Measurements from ENCODE around the gene SPRY4.

Gene SPRY4

GRCh38 chr5:142311725-142312124 lies 13.1 kb downstream of the SPRY4 start:
- no peaks in the 10 kb centered on the region for H3K27me3 ChIP-seq (ENCODE audit: control insufficient read depth, insufficient read depth, low read length)
- peaks cover 3% of the 10 kb centered on the region for H3K4me1 ChIP-seq (ENCODE audit: control insufficient read depth, insufficient read depth, low read length)
- peaks cover 34% of the 10 kb centered on the region for H3K36me3 ChIP-seq (ENCODE audit: control insufficient read depth, insufficient read depth, low read length)
- no peak overlapping the region for H3K9ac ChIP-seq (ENCODE audit: low read depth, low read length)
- H3K9me3 ChIP-seq (ENCODE audit: control insufficient read depth, insufficient read depth, low read length): no peaks in the 10 kb centered on the region
- H3K4me3 ChIP-seq (ENCODE audit: low read depth, low read length): no peak overlapping the region

GRCh38 chr5:142310803-142311202 lies 14.0 kb downstream of the SPRY4 start:
- Histone ChIP-seq H3K36me3 (ENCODE audit: control insufficient read depth, insufficient read depth, low read length) (peaks cover 34% of the 10 kb centered on the region), H3K27me3 (ENCODE audit: control insufficient read depth, insufficient read depth, low read length) (no peaks in the 10 kb centered on the region), H3K4me1 (ENCODE audit: control insufficient read depth, insufficient read depth, low read length) (peaks cover 3% of the 10 kb centered on the region), H3K9ac (ENCODE audit: low read depth, low read length) (no peak overlapping the region), H3K4me3 (ENCODE audit: low read depth, low read length) (no peak overlapping the region), H3K9me3 (ENCODE audit: control insufficient read depth, insufficient read depth, low read length) (no peaks in the 10 kb centered on the region)

GRCh38 chr5:142309747-142310318 lies 15.0 kb downstream of the SPRY4 start:
- Histone ChIP-seq H3K4me3 (ENCODE audit: low read depth, low read length) (no peak overlapping the region), H3K9me3 (ENCODE audit: control insufficient read depth, insufficient read depth, low read length) (no peaks in the 10 kb centered on the region), H3K36me3 (ENCODE audit: control insufficient read depth, insufficient read depth, low read length) (peaks cover 33% of the 10 kb centered on the region), H3K9ac (ENCODE audit: low read depth, low read length) (no peak overlapping the region), H3K27me3 (ENCODE audit: control insufficient read depth, insufficient read depth, low read length) (no peaks in the 10 kb centered on the region), H3K4me1 (ENCODE audit: control insufficient read depth, insufficient read depth, low read length) (no peaks in the 10 kb centered on the region)

GRCh38 chr5:142308358-142308757 lies 16.5 kb downstream of the SPRY4 start:
- Histone ChIP-seq H3K36me3 (ENCODE audit: control insufficient read depth, insufficient read depth, low read length) (peaks cover 19% of the 10 kb centered on the region), H3K4me3 (ENCODE audit: low read depth, low read length) (no peak overlapping the region), H3K9me3 (ENCODE audit: control insufficient read depth, insufficient read depth, low read length) (no peaks in the 10 kb centered on the region), H3K9ac (ENCODE audit: low read depth, low read length) (no peak overlapping the region), H3K4me1 (ENCODE audit: control insufficient read depth, insufficient read depth, low read length) (no peaks in the 10 kb centered on the region), H3K27me3 (ENCODE audit: control insufficient read depth, insufficient read depth, low read length) (no peaks in the 10 kb centered on the region)

- Histone ChIP-seq H3K36me3 (ENCODE audit: control insufficient read depth, insufficient read depth, low read length) (peaks cover 12% of the 10 kb centered on the region), H3K4me3 (ENCODE audit: low read depth, low read length) (no peak overlapping the region), H3K4me1 (ENCODE audit: control insufficient read depth, insufficient read depth, low read length) (no peaks in the 10 kb centered on the region)
Observed at GRCh38 chr5:142307146-142307890, 17.5 kb downstream of the SPRY4 start.

GRCh38 chr5:142306077-142306502 lies 18.7 kb downstream of the SPRY4 start:
- Histone ChIP-seq H3K27me3 (ENCODE audit: control insufficient read depth, insufficient read depth, low read length) (no peaks in the 10 kb centered on the region), H3K36me3 (ENCODE audit: control insufficient read depth, insufficient read depth, low read length) (peaks cover 4% of the 10 kb centered on the region)

More at GRCh38 chr5:142307146-142307890, 17.5 kb downstream of the SPRY4 start:
- Histone ChIP-seq H3K9ac (ENCODE audit: low read depth, low read length) (no peak overlapping the region), H3K27me3 (ENCODE audit: control insufficient read depth, insufficient read depth, low read length) (no peaks in the 10 kb centered on the region), H3K9me3 (ENCODE audit: control insufficient read depth, insufficient read depth, low read length) (no peaks in the 10 kb centered on the region)

GRCh38 chr5:142305211-142305610 lies 19.6 kb downstream of the SPRY4 start:
- H3K27me3 ChIP-seq (ENCODE audit: control insufficient read depth, insufficient read depth, low read length): no peaks in the 10 kb centered on the region
- no peaks in the 10 kb centered on the region for H3K9me3 ChIP-seq (ENCODE audit: control insufficient read depth, insufficient read depth, low read length)
- no peak overlapping the region for H3K9ac ChIP-seq (ENCODE audit: low read depth, low read length)
- no peak overlapping the region for H3K4me3 ChIP-seq (ENCODE audit: low read depth, low read length)
- no peaks in the 10 kb centered on the region for H3K4me1 ChIP-seq (ENCODE audit: control insufficient read depth, insufficient read depth, low read length)
- no peaks in the 10 kb centered on the region for H3K36me3 ChIP-seq (ENCODE audit: control insufficient read depth, insufficient read depth, low read length)

More at GRCh38 chr5:142306077-142306502, 18.7 kb downstream of the SPRY4 start:
- Histone ChIP-seq H3K4me3 (ENCODE audit: low read depth, low read length) (no peak overlapping the region), H3K9me3 (ENCODE audit: control insufficient read depth, insufficient read depth, low read length) (no peaks in the 10 kb centered on the region), H3K9ac (ENCODE audit: low read depth, low read length) (no peak overlapping the region), H3K4me1 (ENCODE audit: control insufficient read depth, insufficient read depth, low read length) (no peaks in the 10 kb centered on the region)

- H3K4me1 ChIP-seq (ENCODE audit: control insufficient read depth, insufficient read depth, low read length): no peaks in the 10 kb centered on the region
- no peak overlapping the region for H3K9ac ChIP-seq (ENCODE audit: low read depth, low read length)
- no peak overlapping the region for H3K4me3 ChIP-seq (ENCODE audit: low read depth, low read length)
- H3K36me3 ChIP-seq (ENCODE audit: control insufficient read depth, insufficient read depth, low read length): no peaks in the 10 kb centered on the region
- no peaks in the 10 kb centered on the region for H3K27me3 ChIP-seq (ENCODE audit: control insufficient read depth, insufficient read depth, low read length)
- no peaks in the 10 kb centered on the region for H3K9me3 ChIP-seq (ENCODE audit: control insufficient read depth, insufficient read depth, low read length)
Observed at GRCh38 chr5:142304013-142304701, 20.7 kb downstream of the SPRY4 start.

- Histone ChIP-seq H3K4me1 (ENCODE audit: control insufficient read depth, insufficient read depth, low read length) (no peaks in the 10 kb centered on the region), H3K9me3 (ENCODE audit: control insufficient read depth, insufficient read depth, low read length) (no peaks in the 10 kb centered on the region), H3K36me3 (ENCODE audit: control insufficient read depth, insufficient read depth, low read length) (no peaks in the 10 kb centered on the region), H3K4me3 (ENCODE audit: low read depth, low read length) (no peak overlapping the region), H3K9ac (ENCODE audit: low read depth, low read length) (no peak overlapping the region), H3K27me3 (ENCODE audit: control insufficient read depth, insufficient read depth, low read length) (no peaks in the 10 kb centered on the region)
Observed at GRCh38 chr5:142303565-142303964, 21.3 kb downstream of the SPRY4 start.

- peaks cover 3% of the 10 kb centered on the region for H3K4me1 ChIP-seq (ENCODE audit: control insufficient read depth, insufficient read depth, low read length)
Observed at GRCh38 chr5:142301540-142301939, 23.3 kb downstream of the SPRY4 start.

GRCh38 chr5:142300677-142301076 lies 24.1 kb downstream of the SPRY4 start:
- Histone ChIP-seq H3K9ac (ENCODE audit: low read depth, low read length) (no peak overlapping the region), H3K9me3 (ENCODE audit: control insufficient read depth, insufficient read depth, low read length) (no peaks in the 10 kb centered on the region), H3K4me1 (ENCODE audit: control insufficient read depth, insufficient read depth, low read length) (peaks cover 5% of the 10 kb centered on the region), H3K4me3 (ENCODE audit: low read depth, low read length) (no peak overlapping the region), H3K27me3 (ENCODE audit: control insufficient read depth, insufficient read depth, low read length) (no peaks in the 10 kb centered on the region), H3K36me3 (ENCODE audit: control insufficient read depth, insufficient read depth, low read length) (no peaks in the 10 kb centered on the region)

More at GRCh38 chr5:142301540-142301939, 23.3 kb downstream of the SPRY4 start:
- no peaks in the 10 kb centered on the region for H3K27me3 ChIP-seq (ENCODE audit: control insufficient read depth, insufficient read depth, low read length)
- H3K36me3 ChIP-seq (ENCODE audit: control insufficient read depth, insufficient read depth, low read length): no peaks in the 10 kb centered on the region
- H3K9ac ChIP-seq (ENCODE audit: low read depth, low read length): no peak overlapping the region
- H3K4me3 ChIP-seq (ENCODE audit: low read depth, low read length): no peak overlapping the region
- no peaks in the 10 kb centered on the region for H3K9me3 ChIP-seq (ENCODE audit: control insufficient read depth, insufficient read depth, low read length)

GRCh38 chr5:142298789-142299188 lies 26.0 kb downstream of the SPRY4 start:
- Histone ChIP-seq H3K4me3 (ENCODE audit: low read depth, low read length) (no peak overlapping the region), H3K9ac (ENCODE audit: low read depth, low read length) (no peak overlapping the region), H3K4me1 (ENCODE audit: control insufficient read depth, insufficient read depth, low read length) (peaks cover 11% of the 10 kb centered on the region), H3K27me3 (ENCODE audit: control insufficient read depth, insufficient read depth, low read length) (no peaks in the 10 kb centered on the region), H3K9me3 (ENCODE audit: control insufficient read depth, insufficient read depth, low read length) (no peaks in the 10 kb centered on the region), H3K36me3 (ENCODE audit: control insufficient read depth, insufficient read depth, low read length) (no peaks in the 10 kb centered on the region)

All from iPS-15b (cell line).